ENCODE results near the gene SUPT5H. TPM values are rescaled to one million over a fixed set of nuclear protein-coding genes. Genes with fewer than 3 reads are reported as not detected.
A peak's percentile ranks its signal among the peaks of the same experiment; 100 is the strongest.

Gene SUPT5H
- total and polyA plus RNA-seq, 2 of the 13 experiments (the other 11 are each of a cell fraction or from before 2014, with no cell fraction given), result 48.2 to 51.7 TPM

- TF ChIP-seq PLSCR1 (CRISPR knock-in tag; IDR thresholded peaks at IDR 0.05; ENCODE audit: borderline replicate concordance) (no peak), FOXP1 (IDR thresholded peaks at IDR 0.05) (peak; percentile 3; the same call in 1 of the 2 replicates), FOXP1 (CRISPR knock-in tag; IDR thresholded peaks at IDR 0.05) (no peak), ZNF138 (CRISPR knock-in tag; IDR thresholded peaks at IDR 0.05; ENCODE audit: low read depth) (no peak), ZNF556 (CRISPR knock-in tag; IDR thresholded peaks at IDR 0.05; ENCODE audit: borderline replicate concordance) (0 out of 2 replicates have a peak, but pooled peaks have one; percentile 52), NR2C2 (CRISPR knock-in tag; IDR thresholded peaks at IDR 0.05; ENCODE audit: borderline replicate concordance) (0 out of 2 replicates have a peak, but pooled peaks have one; percentile 19), ZHX1 (CRISPR knock-in tag; IDR thresholded peaks at IDR 0.05; ENCODE audit: low read depth) (no peak), ZMYM2 (CRISPR knock-in tag; IDR thresholded peaks at IDR 0.05) (no peak), NFKBIZ (CRISPR knock-in tag; IDR thresholded peaks at IDR 0.05) (no peak), ZNF710 (CRISPR knock-in tag; IDR thresholded peaks at IDR 0.05; ENCODE audit: borderline replicate concordance) (peak; percentile 57; the same call in 1 of the 2 replicates), ZNF547 (CRISPR knock-in tag; IDR thresholded peaks at IDR 0.05) (no peak), KDM5B (CRISPR knock-in tag; IDR thresholded peaks at IDR 0.05; ENCODE audit: borderline replicate concordance) (no peak), ZSCAN9 (CRISPR knock-in tag; IDR thresholded peaks at IDR 0.05; ENCODE audit: borderline replicate concordance) (no peak), RELA (CRISPR knock-in tag; IDR thresholded peaks at IDR 0.05) (no peak), SIN3A (IDR thresholded peaks at IDR 0.05; ENCODE audit: borderline replicate concordance, low read depth, low read length) (0 out of 2 replicates have a peak, but pooled peaks have one; percentile 57), MYPOP (CRISPR knock-in tag; IDR thresholded peaks at IDR 0.05) (no peak), TSC22D2 (CRISPR knock-in tag; IDR thresholded peaks at IDR 0.05; ENCODE audit: borderline replicate concordance) (0 out of 2 replicates have a peak, but pooled peaks have one; percentile 21), ZNF430 (CRISPR knock-in tag; IDR thresholded peaks at IDR 0.05) (no peak), TEF (CRISPR knock-in tag; IDR thresholded peaks at IDR 0.05) (no peak), GABPB1 (CRISPR knock-in tag; IDR thresholded peaks at IDR 0.05) (peak; percentile 70; the same call in 1 of the 2 replicates), SMARCC2 (IDR thresholded peaks at IDR 0.05) (no peak)
These were observed 35.2 kb upstream of the SUPT5H start (continued) for GRCh38 chr19:39410017-39410830.
